ENCODE results near the gene ZFHX2. TPM values are rescaled to one million over a fixed set of nuclear protein-coding genes. Genes with fewer than 3 reads are reported as not detected.

Gene ZFHX2
- total RNA-seq, 1 donor from 2014 or later: 0.98 TPM

DNA sequence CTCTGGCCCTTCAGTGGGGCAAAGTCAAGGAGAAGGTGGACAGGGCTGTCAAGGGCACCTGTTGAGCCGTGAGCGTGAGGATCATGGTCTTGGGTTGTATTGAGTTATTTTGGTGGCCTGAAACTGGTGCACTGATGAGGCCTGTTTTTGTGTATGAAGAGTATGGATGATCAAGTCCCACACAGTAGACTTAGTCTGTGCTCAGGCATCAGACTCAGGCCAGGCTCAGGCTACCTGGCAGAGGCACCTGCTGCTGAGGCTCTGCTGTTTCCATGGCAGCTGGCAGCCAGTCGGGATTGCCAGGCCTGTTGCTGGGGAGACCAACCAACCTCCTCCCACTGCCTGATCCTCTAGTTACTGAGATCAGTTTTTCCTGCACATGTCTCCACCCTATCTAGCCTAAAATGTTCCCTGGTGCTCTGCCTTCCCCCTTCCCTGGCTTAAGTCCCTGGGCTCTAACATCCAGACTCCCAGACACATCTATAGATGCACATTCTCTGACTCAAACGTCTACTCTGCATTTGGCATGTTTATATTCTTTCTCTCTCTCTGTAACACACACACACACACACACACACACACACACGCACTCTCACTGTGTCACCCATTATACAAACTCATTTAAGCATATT is 21.9 kb upstream of the ZFHX2 start:
- intact Hi-C loops (cut with micrococcal nuclease): no loop called here

DNA sequence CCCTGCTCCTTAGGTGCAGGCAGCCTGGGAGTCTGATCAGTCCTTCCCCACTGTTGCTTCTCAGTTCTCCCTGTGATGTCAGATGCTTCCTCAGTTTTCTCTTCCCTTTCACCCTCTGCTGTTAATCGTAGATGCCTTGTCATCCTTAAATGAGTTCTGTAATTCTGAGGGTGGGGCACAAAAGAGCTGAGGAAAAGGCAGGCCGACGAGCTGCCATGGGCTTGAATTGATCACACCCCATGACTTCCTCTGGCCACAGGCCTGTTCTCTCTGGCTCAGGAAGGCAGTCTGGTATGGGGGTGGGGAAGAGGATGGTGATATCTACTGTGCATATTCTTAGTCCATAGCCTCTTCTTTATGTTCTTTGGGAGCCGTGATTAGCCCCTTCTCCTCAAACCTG is 21.3 kb upstream of the ZFHX2 start:
- intact Hi-C loops (cut with micrococcal nuclease): no loop called here

DNA sequence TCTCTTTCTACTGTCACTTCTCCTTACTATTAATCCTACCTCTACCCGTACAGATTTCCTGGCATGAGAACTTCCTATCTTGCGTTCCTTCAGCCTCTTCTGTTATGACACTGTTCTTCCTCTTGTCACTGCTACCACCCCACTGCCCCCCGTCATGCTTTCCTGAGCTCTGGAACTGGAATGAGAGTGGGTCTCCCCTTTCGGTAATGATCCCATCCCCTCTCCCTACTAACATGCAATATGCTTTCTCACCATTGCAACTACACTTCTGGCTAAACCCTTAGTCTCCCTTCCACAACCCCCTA is 20.9 kb upstream of the ZFHX2 start:
- intact Hi-C loops (cut with micrococcal nuclease): no loop called here

DNA sequence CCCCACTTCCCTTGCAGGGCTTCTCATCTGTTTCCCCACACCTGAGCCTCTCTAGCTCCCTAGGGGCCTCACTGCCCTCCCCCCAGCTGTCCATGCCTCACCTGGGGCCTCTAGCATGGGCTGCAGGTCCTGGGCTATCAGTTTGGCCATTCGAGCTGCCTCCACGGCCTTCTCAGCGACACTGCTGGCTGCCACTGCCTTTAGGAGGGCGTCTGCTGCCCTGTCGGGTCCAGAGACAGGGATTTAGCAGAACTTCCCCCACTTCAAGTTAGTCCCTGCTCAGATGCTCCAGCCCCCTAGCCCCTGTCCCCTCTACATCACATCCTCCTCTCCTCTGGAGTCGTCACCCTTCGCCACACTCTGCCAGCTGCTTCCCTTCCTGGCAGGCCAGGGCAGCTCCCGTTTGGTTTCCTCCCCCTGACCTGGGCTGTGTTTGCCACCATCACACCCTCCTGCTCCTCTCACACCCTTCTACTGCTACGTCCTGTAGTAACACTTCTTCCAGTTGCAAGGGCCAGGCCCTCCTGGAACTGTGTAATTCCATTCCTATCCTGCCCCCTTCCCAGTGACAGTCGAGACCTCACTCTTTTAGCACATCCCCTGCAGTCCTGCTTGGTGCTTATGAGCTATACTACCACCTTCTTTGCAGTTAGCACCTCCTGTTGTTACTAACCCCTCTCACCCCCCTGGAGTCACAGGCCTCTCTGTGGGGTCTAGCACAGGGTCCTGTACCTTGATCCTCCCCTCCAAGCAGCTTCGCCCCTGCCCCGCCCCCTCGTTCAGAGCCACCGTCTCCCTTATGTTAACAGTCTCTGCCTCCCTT is 20.3 kb upstream of the ZFHX2 start:
- intact Hi-C loops (cut with micrococcal nuclease): no loop called here

DNA sequence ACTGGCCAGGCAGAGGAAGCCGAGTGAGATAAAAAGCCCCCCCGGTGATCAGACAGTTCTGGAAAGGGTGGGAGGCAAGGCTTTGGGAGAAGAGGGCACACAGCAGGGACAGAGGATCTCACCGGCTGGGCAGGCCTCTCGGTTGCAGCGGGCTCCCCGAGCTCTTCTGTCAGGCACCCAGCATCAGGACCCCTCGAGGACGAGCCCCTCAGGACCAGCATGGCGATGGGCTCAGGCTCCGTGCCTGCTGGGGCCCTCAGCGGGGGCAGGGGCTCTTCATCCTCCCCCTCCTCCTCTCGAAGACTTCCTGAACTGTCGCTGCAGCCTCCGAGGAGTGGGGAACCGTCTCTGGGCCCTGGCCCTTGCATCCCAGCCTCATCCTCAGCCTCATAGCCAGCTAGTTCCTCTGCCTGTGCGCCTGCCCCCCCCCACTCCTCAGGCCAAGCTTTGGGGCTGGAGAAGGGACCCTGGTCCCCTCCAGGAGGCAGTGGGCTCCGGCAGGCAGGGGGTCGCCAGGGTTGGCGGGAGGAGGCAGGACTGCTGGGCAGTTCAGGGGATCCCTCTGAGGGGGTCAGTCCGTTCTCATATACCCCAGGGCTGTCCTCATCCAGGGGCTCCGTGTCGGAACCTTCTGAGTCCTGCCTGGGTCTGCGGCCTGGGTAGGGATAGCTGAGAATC is 19.4 kb upstream of the ZFHX2 start:
- intact Hi-C loops (cut with micrococcal nuclease): no loop called here

DNA sequence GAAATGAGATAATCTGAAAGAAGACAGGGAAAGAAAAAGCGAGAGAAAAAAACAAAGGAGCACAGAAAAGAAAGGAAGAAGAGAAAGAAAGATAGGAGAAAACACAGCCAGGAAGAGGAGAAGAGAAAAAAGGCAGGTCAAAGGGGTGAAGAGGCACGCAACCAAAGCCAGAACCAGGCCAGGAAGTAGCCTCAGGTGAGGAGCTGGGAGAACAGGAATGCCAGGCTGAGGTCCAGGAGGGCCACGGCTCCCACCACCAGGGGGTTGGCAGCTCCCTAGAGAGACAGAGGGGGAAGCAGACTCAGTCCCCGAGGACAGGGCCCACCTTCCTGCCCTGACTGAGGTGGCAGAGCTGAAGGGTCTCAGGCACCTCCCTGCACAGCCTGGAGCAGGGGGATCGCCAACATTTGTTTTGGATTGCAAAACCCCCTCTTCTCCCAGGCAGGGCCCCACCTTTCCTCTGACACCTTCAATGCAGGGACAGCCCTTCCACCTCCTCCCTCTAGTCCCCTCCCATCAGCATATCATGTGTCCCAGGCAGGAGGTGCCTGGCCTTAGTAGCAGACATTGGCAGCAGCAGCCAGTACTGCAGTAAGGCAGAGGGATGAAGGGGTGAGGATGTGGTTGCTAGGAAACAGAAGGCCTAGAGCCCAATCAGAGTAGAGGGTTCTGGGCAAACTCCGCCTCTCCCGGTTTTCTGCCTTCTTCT is 18.0 kb upstream of the ZFHX2 start:
- intact Hi-C loops (cut with micrococcal nuclease): loop anchor here (5.0 kb wide), 1 partner anchor 247 kb away; the partner anchor contains the start of gene PABPN1

DNA sequence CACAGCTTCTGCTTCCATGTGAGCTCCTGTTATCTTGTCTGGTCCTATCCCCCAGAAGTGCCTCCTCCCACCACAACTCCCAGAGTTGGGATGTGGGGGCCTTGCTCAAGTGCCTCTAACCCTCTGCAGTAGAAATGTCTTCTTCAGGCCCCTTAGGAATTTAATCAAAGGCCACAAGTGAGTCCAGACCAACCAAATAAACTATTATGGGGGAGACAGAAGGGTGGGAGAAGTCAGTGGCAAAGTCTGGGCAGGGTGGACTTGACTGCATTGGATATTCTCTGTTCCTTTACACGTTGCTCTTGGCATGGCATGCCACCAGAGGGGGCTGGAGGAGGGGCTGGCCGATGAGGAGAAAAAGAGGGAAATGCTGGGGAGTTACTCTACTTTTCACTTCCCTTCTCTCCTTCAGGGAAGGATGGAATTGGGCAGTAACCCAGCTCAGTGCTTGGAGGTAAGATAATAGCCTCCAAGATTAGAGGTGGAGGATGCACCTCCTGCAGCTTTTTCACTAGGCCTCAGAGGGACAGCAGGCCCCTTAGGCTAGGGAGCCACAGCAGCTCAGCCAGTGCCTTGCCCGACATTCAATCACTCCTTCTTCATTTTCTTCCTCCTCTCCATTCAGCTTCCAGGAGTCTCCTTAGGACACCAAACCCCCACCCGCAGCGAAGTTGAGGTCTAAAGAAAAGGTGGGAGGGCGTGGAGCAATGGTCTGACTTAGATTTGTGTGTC is 17.2 kb upstream of the ZFHX2 start:
- intact Hi-C loops (cut with micrococcal nuclease): loop anchor here (5.0 kb wide), 1 partner anchor 246 kb away; the partner anchor contains the start of gene PABPN1

DNA sequence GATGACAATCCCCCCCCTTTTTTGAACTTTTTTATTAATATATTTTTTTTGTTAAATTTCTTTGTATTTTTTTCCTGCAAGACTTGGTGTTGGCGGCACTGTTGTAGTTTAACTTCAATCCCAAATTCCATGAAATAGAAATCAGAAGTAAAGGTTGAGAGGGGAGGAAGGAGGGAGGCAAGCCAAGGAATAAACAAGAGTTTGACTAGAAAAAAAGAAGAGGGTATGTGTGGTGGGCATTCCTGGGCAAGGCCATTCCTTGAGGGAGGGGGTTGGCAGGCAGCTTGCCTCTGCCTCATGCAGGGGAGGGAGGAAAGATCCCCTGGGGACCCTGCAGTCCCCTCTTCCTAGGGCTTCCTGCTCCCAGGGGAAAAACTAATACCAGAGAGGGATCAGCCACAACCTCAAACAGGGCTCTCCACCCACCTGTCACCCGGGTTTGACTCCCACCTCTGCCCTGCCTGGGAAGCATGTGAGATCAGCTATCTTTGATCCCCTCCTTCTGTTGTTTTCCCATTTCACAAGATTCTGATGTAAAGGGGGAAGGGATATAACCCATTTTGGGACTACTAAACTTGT is 16.5 kb upstream of the ZFHX2 start:
- intact Hi-C loops (cut with micrococcal nuclease): loop anchor here (5.0 kb wide), 1 partner anchor 246 kb away; the partner anchor contains the start of gene PABPN1

DNA sequence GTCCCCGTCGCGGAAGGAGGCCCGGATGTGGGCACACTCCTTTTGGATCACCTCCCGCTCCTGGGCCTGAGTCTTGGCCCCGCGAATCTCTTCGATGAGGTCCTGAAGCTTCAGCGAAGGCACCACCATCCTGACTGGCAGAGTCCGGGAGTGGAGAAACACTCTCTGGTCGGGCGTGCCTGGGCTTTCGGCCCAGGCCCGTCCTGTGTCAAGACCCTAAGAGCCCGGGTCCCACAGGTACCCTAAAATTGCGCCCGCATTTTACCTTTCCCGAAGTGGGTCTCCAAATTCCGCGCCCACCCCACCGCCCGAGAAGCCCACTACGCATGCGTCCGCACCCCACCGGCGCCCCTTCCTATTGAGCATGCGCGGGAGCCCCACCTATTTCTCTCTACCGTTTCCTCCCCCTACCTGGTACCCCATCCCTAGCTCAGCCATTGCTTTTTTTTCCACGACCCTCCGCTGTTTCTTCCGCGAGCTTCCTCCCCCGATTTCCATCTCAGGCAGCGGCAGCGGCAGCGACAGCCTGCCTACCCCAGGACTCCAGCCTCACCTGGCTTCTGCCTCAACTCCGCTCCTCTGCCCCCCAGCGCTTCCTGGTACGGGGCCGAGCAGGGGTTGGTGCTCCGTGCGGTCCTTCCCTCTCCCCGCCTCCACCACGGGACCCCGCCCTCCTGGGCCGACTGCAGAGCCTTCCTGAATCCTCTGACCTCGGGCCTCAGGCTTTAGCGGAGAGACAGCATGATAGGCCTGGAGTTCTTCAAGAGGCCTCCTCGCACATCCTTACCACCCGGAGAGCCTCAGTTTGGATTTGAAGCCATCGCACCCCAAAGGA is 15.8 kb upstream of the ZFHX2 start, which contains the start of gene AP1G2:
AP1G2 (minus strand) TSS at position 606 of the 835 bp plus-strand sequence; CDS start at position 129, 477 bp downstream.
- intact Hi-C loops (cut with micrococcal nuclease): loop anchor here (1.0 to 5.0 kb wide), 5 partner anchors 12 to 547 kb away; partner anchors contain the start of genes DCAF11, NGDN, NRL and PABPN1

DNA sequence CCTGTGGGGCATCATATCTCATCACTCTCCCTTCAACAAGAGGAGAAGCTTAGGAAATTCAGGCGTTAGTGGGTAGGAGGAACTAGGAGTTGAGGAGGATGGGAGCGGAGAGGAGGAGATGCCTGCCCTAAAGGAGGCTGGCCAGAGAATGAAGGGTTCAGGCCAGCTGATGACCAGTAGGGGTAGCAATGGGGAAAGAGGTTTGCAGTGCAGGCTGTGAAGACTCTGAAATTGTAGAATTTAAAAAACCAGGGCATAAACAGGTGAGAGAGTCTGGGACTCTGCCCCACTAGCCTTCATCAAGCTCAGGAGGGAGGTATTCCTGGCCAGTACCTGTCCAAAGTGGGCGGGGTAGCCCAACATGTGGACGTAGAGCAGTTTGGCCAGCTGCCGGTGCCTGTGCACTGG is 15.2 kb upstream of the ZFHX2 start:
- intact Hi-C loops (cut with micrococcal nuclease): loop anchor here (1.0 to 5.0 kb wide), 5 partner anchors 11 to 548 kb away; partner anchors contain the start of genes DCAF11, NGDN, NRL and PABPN1

DNA sequence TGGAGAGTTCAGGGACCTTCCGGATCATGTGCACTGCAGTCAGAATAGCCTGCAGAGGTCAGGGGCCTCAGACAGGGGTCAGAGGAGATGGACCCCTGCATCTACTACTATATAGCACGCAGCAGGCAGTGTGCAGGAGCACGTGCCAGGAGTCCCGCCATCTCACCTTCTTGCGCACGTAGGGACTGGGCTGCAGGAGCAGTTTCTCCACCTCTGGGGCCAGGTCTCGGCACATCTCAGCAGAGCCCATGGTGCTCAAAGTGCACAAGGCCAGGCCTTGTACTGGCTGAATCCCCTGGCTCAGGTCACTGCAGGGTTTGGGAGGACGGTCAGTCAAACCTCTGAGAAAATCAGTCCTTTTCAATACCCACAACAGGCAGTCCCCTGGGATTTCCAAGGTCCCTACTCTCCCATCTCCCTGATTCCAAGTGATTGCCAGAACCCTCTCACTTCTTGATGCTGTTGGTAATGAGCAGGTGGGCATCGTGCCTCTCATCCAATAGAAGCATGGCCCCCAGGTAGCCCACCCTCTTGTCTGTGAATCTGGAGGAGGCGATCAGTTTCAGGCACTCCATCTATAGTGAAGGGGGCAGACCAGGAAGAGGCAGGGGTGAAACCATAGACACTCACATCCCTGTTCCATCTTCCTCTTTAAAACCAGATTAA is 14.7 kb upstream of the ZFHX2 start:
- intact Hi-C loops (cut with micrococcal nuclease): loop anchor here (2.0 to 5.0 kb wide), 2 partner anchors 15 to 244 kb away; partner anchors contain the start of genes PABPN1 and ZFHX2

DNA sequence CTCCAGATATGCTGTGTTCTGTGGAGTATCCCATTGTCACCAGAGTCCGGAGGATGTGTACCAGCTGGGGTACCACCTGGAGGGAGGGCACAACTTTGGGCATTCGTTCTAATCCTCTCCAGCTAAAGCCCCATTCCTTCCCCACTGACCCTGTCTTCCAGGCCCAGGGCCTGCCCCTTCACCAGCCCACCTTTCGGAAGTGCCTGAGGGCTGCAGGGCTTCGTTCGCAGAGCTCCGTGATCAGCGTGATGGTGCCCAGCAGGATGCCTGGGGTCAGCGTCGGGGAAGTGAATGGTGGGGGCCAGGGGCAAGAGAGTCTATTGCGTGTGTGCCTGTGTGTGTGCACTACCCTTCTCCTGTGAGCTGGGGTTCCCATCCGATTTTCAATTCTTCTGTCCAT is 14.1 kb upstream of the ZFHX2 start:
- intact Hi-C loops (cut with micrococcal nuclease): loop anchor here (2.0 to 5.0 kb wide), 2 partner anchors 15 to 243 kb away; partner anchors contain the start of genes PABPN1 and ZFHX2

DNA sequence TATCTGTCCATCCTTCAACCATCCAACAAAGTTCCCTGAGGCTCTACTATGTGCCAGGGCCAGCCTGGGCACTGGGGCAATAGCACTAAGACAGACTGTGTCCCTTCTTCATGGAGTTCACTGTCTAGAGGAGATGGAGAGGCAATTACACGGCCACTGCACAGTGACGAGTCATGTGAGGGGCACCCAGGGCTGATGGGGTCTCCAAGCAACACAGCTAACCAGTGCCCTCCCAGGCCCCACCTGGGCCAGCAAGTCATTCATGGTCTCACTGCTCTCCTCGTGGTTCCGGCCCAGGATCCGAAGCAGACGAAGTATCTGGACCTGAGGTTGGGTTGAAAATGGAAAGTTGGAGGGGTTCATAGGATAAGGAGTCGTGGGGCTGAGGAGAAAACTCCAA is 13.3 kb upstream of the ZFHX2 start:
- intact Hi-C loops (cut with micrococcal nuclease): loop anchor here (5.0 kb wide), 1 partner anchor 243 kb away; the partner anchor contains the start of gene PABPN1

DNA sequence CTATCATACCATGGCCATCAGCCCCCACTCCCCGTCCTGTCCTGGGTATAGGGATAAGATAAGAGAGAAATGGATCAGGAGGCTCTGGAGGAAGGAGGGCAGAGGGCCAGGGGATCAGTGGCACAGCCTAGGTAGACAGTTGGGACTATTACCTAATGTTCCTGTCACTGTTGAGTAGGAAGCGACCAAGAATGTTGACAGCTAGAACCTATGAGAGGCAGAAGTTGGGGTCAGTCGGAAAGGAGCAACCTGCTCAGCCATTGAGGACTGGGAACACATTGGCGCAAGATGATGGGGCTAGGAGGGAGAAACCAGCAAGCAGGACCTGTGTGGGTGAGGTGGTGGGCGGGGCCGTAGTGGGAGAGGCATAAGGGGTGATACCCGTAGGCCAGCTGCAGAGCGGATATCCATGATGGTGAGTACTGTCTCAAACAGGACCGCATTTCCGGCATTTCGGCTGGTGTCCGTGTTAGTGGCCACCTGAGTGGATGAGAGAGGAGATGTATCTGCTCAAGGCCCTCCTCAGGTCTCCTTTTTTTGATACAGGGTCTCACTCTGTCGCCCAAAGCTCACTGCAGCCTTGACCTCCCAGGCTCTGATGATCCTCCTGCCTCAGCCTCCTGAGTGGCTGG is 12.7 kb upstream of the ZFHX2 start:
- intact Hi-C loops (cut with micrococcal nuclease): no loop called here

DNA sequence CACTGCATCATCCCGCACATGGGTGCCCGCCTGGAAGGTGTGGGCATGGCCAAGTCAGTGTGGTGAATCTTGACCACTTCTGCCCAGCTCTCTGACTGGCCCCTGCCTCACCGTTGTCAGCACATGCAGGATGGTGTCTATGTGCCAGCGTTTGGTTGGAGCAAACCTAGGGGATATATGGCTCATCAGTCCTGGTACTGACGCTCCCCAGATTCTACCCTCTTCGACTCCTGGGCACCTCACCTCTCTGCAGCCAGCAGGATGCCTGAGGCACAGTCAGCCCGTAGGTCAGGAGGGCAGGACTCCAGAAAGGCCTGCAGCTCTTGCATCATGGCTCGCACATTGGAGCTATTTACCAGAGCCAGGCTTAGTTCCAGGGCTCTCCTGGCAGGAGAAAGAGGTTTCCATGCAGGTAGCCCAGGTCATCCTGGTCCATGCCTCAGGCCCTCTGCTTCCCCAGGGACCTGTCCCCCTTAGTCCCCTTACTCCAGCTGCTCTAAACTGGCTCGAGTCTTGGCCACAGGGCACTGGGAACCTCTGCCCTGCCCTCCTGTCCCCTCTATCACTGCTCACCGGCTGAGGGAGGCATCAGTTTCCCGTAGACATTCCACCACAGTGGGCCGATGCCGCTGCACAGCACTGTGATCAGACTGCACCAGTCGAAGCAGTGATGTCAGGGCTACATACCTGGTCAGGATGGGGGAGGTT is 12.1 kb upstream of the ZFHX2 start:
- intact Hi-C loops (cut with micrococcal nuclease): no loop called here

DNA sequence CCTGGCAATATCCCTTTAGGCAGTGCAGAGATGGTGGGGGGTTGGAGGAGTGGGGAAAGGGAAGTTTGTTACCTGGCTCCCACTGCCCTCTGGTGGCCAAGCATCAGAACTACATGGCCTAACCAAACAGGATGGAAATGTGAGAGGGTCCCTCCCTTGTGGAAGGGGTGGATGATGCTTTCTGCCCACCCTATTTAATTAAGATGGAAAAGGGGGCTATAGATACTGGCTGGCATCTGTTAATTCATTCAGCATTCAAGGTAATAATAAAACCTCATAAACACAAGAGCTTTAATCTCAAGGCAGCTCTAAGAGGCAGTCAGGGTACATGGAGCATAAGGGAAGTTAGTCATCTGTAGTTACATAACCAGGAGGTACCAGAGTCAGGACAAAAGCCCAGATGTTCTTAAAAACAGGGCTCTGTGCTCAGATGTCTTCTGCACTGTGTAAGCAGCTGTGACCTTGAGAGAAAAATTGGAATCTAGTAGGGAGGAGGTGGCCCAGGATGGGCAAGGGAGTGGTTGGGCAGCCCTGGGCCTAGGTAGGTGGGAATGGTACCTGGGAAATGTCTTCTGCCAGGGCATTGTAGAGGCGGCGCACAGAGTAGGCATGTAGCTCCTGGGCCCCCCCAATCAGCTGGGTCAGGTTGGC is 11.4 kb upstream of the ZFHX2 start:
- intact Hi-C loops (cut with micrococcal nuclease): loop anchor here (1.0 kb wide), 1 partner anchor 85 kb away; no protein-coding TSS in a partner anchor
